HEK293 (cell line): ENCODE data around the gene SUSD6.

Experiments
- SETDB1 ChIP-seq: IDR thresholded peaks from one replicate; pipeline ENCODE4 v1.6.1; 2017; ENCODE audit warnings: mild to moderate bottlenecking, low read length, moderate library complexity, mixed read lengths; ENCODE audit not compliant: insufficient read length
- ZFP3 ChIP-seq: fragments of 450-650 bp; formaldehyde crosslinking; IDR thresholded peaks from 2 replicates; pipeline ENCODE4 v1.5.1; 2016; ENCODE audit warnings: low read depth, missing biosample characterization, missing genetic modification characterization
- ZNF146 ChIP-seq: fragments of 450-650 bp; formaldehyde crosslinking; IDR thresholded peaks from 2 replicates; pipeline ENCODE4 v1.5.1; 2016; ENCODE audit warnings: missing biosample characterization, missing genetic modification characterization
- ZNF16 ChIP-seq: fragments of 450-650 bp; formaldehyde crosslinking; IDR thresholded peaks from 2 replicates; pipeline ENCODE4 v1.5.1; 2016; ENCODE audit warnings: low read depth, missing biosample characterization, missing genetic modification characterization
- ZNF184 ChIP-seq: fragments of 450-650 bp; IDR thresholded peaks from 2 replicates; pipeline ENCODE4 v1.5.1; 2018; ENCODE audit warnings: missing biosample characterization, mild to moderate bottlenecking, missing genetic modification characterization
- ZNF24 ChIP-seq: fragments of 450-650 bp; formaldehyde crosslinking; IDR thresholded peaks from 2 replicates; pipeline ENCODE4 v1.5.1; 2016; ENCODE audit warnings: missing biosample characterization, missing genetic modification characterization
- ZNF549 ChIP-seq: fragments of 450-650 bp; IDR thresholded peaks from 2 replicates; pipeline ENCODE4 v1.5.1; 2018; ENCODE audit warnings: missing biosample characterization, missing genetic modification characterization, mild to moderate bottlenecking, inconsistent platforms, moderate library complexity
- TF ChIP-seq, protein P1 (sequence below): fragments of 450-650 bp; formaldehyde crosslinking; IDR thresholded peaks from 2 replicates; pipeline ENCODE4 v1.5.1; 2016; ENCODE audit warnings: missing biosample characterization, missing genetic modification characterization
- TF ChIP-seq, protein P2 (sequence below): fragments of 450-650 bp; formaldehyde crosslinking; IDR thresholded peaks from 2 replicates; pipeline ENCODE4 v1.5.1; 2016; ENCODE audit warnings: missing biosample characterization, missing genetic modification characterization
- TF ChIP-seq, protein P3 (sequence below): fragments of 450-650 bp; formaldehyde crosslinking; IDR thresholded peaks from 2 replicates; pipeline ENCODE4 v1.5.1; 2016; ENCODE audit warnings: missing biosample characterization, missing genetic modification characterization
- TF ChIP-seq, protein P4 (sequence below): fragments of 450-650 bp; formaldehyde crosslinking; IDR thresholded peaks from 2 replicates; pipeline ENCODE4 v1.5.1; 2016; ENCODE audit warnings: missing biosample characterization, missing genetic modification characterization
- TF ChIP-seq, protein P5 (sequence below): fragments of 450-650 bp; formaldehyde crosslinking; IDR thresholded peaks from 2 replicates; pipeline ENCODE4 v1.5.1; 2016; ENCODE audit warnings: missing biosample characterization, missing genetic modification characterization

DNA sequence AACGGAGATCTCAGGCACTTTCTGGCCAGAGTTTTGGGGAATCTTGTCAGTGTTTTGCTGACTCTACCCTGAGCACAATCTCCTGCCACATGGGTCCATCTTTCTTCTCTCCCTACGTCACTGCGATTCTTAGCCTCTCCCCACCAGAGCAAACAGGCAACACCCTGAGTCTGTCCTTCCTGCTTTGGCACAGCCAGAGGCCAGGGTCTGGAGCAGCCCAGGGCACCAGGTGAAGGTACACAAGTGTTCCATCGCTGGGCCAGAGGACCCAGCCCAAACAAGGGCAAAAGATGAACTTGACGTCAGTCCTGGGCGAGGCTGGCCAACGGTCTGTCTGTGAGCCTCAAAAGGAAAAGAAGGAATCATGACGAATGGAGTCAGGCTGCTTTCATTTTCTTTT is 24.0 kb upstream of the SUSD6 start:
- TF ChIP-seq SETDB1 (no peak), ZNF184 (tag by site-specific recombination) (no peak), ZNF146 (no peak), ZFP3 (tag by site-specific recombination) (no peak), ZNF24 (tag by site-specific recombination) (no peak), ZNF549 (no peak), ZNF16 (tag by site-specific recombination) (no peak)
- TF ChIP-seq, protein P1, sequence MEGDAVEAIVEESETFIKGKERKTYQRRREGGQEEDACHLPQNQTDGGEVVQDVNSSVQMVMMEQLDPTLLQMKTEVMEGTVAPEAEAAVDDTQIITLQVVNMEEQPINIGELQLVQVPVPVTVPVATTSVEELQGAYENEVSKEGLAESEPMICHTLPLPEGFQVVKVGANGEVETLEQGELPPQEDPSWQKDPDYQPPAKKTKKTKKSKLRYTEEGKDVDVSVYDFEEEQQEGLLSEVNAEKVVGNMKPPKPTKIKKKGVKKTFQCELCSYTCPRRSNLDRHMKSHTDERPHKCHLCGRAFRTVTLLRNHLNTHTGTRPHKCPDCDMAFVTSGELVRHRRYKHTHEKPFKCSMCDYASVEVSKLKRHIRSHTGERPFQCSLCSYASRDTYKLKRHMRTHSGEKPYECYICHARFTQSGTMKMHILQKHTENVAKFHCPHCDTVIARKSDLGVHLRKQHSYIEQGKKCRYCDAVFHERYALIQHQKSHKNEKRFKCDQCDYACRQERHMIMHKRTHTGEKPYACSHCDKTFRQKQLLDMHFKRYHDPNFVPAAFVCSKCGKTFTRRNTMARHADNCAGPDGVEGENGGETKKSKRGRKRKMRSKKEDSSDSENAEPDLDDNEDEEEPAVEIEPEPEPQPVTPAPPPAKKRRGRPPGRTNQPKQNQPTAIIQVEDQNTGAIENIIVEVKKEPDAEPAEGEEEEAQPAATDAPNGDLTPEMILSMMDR (tag by site-specific recombination) = no peak
- TF ChIP-seq, protein P2, sequence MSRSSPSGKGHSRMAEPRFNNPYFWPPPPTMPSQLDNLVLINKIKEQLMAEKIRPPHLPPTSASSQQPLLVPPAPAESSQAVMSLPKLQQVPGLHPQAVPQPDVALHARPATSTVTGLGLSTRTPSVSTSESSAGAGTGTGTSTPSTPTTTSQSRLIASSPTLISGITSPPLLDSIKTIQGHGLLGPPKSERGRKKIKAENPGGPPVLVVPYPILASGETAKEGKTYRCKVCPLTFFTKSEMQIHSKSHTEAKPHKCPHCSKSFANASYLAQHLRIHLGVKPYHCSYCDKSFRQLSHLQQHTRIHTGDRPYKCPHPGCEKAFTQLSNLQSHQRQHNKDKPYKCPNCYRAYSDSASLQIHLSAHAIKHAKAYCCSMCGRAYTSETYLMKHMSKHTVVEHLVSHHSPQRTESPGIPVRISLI (tag by site-specific recombination) = no peak
- TF ChIP-seq, protein P3, sequence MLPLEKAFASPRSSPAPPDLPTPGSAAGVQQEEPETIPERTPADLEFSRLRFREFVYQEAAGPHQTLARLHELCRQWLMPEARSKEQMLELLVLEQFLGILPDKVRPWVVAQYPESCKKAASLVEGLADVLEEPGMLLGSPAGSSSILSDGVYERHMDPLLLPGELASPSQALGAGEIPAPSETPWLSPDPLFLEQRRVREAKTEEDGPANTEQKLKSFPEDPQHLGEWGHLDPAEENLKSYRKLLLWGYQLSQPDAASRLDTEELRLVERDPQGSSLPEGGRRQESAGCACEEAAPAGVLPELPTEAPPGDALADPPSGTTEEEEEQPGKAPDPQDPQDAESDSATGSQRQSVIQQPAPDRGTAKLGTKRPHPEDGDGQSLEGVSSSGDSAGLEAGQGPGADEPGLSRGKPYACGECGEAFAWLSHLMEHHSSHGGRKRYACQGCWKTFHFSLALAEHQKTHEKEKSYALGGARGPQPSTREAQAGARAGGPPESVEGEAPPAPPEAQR (tag by site-specific recombination) = no peak
- TF ChIP-seq, protein P4, sequence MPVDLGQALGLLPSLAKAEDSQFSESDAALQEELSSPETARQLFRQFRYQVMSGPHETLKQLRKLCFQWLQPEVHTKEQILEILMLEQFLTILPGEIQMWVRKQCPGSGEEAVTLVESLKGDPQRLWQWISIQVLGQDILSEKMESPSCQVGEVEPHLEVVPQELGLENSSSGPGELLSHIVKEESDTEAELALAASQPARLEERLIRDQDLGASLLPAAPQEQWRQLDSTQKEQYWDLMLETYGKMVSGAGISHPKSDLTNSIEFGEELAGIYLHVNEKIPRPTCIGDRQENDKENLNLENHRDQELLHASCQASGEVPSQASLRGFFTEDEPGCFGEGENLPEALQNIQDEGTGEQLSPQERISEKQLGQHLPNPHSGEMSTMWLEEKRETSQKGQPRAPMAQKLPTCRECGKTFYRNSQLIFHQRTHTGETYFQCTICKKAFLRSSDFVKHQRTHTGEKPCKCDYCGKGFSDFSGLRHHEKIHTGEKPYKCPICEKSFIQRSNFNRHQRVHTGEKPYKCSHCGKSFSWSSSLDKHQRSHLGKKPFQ (tag by site-specific recombination) = no peak
- TF ChIP-seq, protein P5, sequence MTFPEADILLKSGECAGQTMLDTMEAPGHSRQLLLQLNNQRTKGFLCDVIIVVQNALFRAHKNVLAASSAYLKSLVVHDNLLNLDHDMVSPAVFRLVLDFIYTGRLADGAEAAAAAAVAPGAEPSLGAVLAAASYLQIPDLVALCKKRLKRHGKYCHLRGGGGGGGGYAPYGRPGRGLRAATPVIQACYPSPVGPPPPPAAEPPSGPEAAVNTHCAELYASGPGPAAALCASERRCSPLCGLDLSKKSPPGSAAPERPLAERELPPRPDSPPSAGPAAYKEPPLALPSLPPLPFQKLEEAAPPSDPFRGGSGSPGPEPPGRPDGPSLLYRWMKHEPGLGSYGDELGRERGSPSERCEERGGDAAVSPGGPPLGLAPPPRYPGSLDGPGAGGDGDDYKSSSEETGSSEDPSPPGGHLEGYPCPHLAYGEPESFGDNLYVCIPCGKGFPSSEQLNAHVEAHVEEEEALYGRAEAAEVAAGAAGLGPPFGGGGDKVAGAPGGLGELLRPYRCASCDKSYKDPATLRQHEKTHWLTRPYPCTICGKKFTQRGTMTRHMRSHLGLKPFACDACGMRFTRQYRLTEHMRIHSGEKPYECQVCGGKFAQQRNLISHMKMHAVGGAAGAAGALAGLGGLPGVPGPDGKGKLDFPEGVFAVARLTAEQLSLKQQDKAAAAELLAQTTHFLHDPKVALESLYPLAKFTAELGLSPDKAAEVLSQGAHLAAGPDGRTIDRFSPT = no peak
